Right cardiac atrium (tissue), 5 donors: Measurements from ENCODE around the gene VMP1. TPM values are rescaled to one million over a fixed set of nuclear protein-coding genes. Genes with fewer than 3 reads are reported as not detected.
A peak's percentile ranks its signal among the peaks of the same experiment; 100 is the strongest.

Source experiments
- ATAC-seq, 2 donors: fragments of 200-7000 bp; cut with Tn5 transposase; one replicate each; pipeline versions ENCODE4 v1.8.0 to v1.9.1; 2020; ENCODE audit warnings: moderate library complexity in 2 of 2, mild to moderate bottlenecking in 1 of 2
- DNase-seq, 3 donors: peaks; one replicate each; pipeline ENCODE4 v3.0.0-alpha.2; 2020
- H3K27ac ChIP-seq: one replicate; pipeline ENCODE4 v1.5.1; 2013; ENCODE audit warnings: mild to moderate bottlenecking, low read length, control low read depth, moderate library complexity
- H3K27me3 ChIP-seq: one replicate; pipeline ENCODE4 v1.6.1; 2013; ENCODE audit not compliant: control insufficient read depth, insufficient read depth
- H3K4me1 ChIP-seq: one replicate; pipeline ENCODE4 v1.6.1; 2013; ENCODE audit warnings: low read length; ENCODE audit not compliant: control insufficient read depth, insufficient read depth
- H3K4me3 ChIP-seq: one replicate; pipeline ENCODE4 v1.5.1; 2013; ENCODE audit warnings: low read length, control low read depth
- H3K9me3 ChIP-seq: one replicate; pipeline ENCODE4 v1.6.1; 2013; ENCODE audit warnings: low read length; ENCODE audit not compliant: control insufficient read depth
- WGBS: extraction: QIAGEN DNeasy Blood & Tissue Kit; methylation state at CpG from one replicate; pipeline ENCODE4 v1.1.7; 2013; 5-methylcytosine and 5-hydroxymethylcytosine counted together
- intact Hi-C, 4 donors: fragments of 100-400 bp; cut with DNase I; formaldehyde crosslinking; loops; one replicate each; pipeline versions ENCODE4 v1.11.0 to v1.14.0; 2022 to 2023
- long read RNA-seq, 4 donors: library from polyadenylated mRNA; unstranded; transcript quantifications; one replicate each; pipeline ENCODE4 v2.0.0, GENCODE V29; 2020 to 2021
- polyA plus RNA-seq: library from polyadenylated mRNA; stranded (reverse); fragments of 200-250 nt; gene quantifications from one replicate; pipeline ENCODE4 v1.2.3, GENCODE V29; 2013
- total RNA-seq, 4 donors: library from RNA; stranded (reverse); fragmentation: NEBNext Ultra II Directional; extraction: Animal tissue kit (Norgen Biotek cat#: 25700); gene quantifications; one replicate each; pipeline ENCODE4 v1.2.1, GENCODE V29; 2021
- donor health status: healthy with polysubstance abuse.
- donor health status: DM: no; HTN: yes; CAD: no.
- donor health status: DM: no; HTN: no; CAD: no.
- donor health status: DM: no; HTN: yes; CAD: no; lungs with severe emphysema.
- donor health status: DM: yes; HTN: yes; CAD: no.

VMP1 gene
- total RNA-seq (100 to 1,000 TPM in 1 of 4 donors, 10 to 100 TPM in 3; 62.7 to 106 (median 70.4) TPM), polyA plus RNA-seq (60.7 TPM)
- long read RNA-seq, donor 1, transcript VMP1-201 (12 exons, 2,712 nt) = major isoform, 66 of 82 reads
- long read RNA-seq, donor 1, partial matches to known transcripts = 6 of 82 reads
- long read RNA-seq, donor 1, other reads (novel, unspliced or antisense) = 10 of 82 reads
- long read RNA-seq, donor 2, full-length matches to known transcripts = 32 of 35 reads
- long read RNA-seq, donor 2, partial matches to known transcripts = 1 of 35 reads
- long read RNA-seq, donor 2, other reads (novel, unspliced or antisense) = 2 of 35 reads
- long read RNA-seq, donor 3, full-length matches to known transcripts = 260 of 308 reads
- long read RNA-seq, donor 3, partial matches to known transcripts = 13 of 308 reads
- long read RNA-seq, donor 3, other reads (novel, unspliced or antisense) = 35 of 308 reads
- long read RNA-seq, donor 4, transcript VMP1-201 (12 exons, 2,712 nt) = major isoform, 40 of 46 reads
- long read RNA-seq, donor 4, partial matches to known transcripts = 1 of 46 reads
- long read RNA-seq, donor 4, other reads (novel, unspliced or antisense) = 4 of 46 reads

DNA sequence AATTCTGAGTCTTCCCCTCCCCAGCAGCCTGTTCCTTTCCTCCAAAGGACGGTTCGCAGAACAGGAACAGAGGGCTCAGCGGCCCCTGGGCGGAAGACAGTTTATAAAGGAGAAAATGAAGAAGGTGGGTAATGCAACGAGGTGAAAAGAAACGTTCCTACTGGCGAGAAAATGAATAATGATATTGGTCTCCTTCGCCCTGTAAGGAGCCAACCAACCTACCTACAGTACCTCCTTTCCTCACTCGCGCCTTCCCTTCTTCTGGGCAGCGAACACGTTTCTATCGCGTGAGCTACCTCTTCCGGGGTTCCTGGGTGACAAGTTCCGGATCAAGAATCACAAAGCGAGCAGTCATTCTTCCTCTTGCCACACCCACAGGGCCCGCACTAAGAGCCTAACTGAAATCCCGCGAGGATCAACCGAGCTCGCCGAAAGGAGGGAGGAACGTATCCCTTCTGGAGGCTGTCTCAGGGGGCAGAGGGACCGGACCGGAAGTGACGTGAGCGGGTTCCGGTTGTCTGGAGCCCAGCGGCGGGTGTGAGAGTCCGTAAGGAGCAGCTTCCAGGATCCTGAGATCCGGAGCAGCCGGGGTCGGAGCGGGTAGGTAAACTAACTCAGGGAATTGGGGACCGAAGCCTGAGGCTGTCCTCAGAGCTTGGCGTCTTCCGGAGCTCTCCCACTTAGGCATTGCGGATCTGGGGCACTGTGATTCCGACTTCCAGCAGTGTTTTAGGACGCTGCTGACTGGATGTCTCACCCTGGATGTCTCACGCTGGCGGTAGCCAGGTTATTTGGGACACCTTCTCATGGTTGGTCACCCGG lies at the start of gene VMP1, which contains the start of gene PTRH2:
TSS of gene VMP1 (plus strand) at position 506 of the 822 bp plus-strand sequence. CDS start 23,793 bp downstream, outside the sequence.
TSS of gene PTRH2 (minus strand) at position 282 of the 822 bp plus-strand sequence. CDS start 9,452 bp downstream, outside the sequence.
- Histone ChIP-seq H3K27ac (peak within 1 kb of the TSS; percentile 97), H3K4me3 (peak within 1 kb of the TSS; percentile 83), H3K27me3 (no peaks in the 10 kb centered on the region), H3K4me1 (peaks cover 3% of the 10 kb centered on the region), H3K9me3 (no peaks in the 10 kb centered on the region)
- DNase-seq (peak; percentile 98 to 99 (median 98)), ATAC-seq (peak; percentile 99)
- intact Hi-C loops = no loop called here
- under 1% methylated on average over 45 of the region's 45 CpGs for whole genome bisulfite sequencing

DNA sequence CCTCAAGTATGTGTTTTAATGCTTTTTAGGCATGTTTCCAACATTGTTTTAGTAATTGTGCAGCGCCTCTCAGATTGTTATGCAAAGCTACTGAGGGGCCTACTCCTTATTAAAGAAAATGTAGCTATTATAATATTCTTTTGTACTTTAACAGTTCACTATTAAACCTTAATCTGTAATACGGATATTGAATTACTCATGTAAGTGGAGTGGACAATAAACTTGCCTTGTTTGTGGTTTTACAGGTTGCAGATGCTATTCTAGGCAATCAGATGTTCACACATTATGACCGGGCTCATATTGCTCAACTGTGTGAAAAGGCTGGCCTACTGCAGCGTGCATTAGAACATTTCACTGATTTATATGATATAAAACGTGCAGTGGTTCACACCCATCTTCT lies 41.2 kb upstream of the VMP1 start:
- no peak for ATAC-seq
- no peak overlapping the region for H3K4me3 ChIP-seq
- WGBS = 78% methylated on average over 5 of the region's 5 CpGs
- H3K9me3 ChIP-seq = no peaks in the 10 kb centered on the region
- intact Hi-C loops = no loop called here
- no peak overlapping the region for H3K27ac ChIP-seq
- H3K4me1 ChIP-seq = no peaks in the 10 kb centered on the region
- DNase-seq = no peak
- no peaks in the 10 kb centered on the region for H3K27me3 ChIP-seq

DNA sequence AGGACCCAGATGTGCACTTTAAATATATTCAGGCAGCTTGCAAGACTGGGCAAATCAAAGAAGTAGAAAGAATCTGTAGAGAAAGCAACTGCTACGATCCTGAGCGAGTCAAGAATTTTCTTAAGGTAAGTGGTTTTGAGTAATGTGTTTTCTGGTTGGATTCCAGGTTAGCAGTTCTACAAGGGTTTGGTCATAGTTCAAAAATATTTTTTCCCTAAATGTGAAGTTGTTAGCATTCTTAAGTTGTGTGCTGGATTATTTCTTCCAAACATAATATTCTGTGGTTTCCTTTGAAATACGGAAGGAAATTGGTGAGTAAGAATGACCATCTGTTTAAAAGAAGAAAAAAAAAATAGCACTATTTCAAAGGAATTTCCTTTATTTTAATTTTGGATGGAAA lies 38.6 kb upstream of the VMP1 start:
- no peaks in the 10 kb centered on the region for H3K9me3 ChIP-seq
- no peaks in the 10 kb centered on the region for H3K27me3 ChIP-seq
- DNase-seq (no peak), ATAC-seq (peak in 1 of 2 donors; percentile 44)
- WGBS = 63% methylated on average over 3 of the region's 3 CpGs
- intact Hi-C loops = no loop called here
- H3K4me1 ChIP-seq = no peaks in the 10 kb centered on the region
- H3K4me3 ChIP-seq = no peak overlapping the region
- no peak overlapping the region for H3K27ac ChIP-seq

DNA sequence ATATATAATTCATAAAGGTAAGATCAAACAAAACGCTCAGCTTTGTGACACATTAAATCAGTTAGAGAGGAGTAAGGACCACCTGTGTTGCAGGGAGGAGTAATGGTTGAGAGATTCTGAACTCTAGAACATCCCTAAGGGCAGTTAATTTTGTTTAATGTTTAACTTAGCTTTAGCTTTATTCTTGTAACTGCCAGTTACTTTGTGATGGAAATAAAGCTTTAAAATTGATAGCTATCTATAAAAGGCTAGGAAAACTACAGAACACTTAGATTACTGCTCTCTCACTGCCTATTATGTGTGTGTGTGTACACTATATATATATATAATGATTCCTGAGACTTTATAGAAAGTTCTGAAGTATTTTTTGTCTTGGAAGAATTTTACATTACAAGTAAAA lies 38.0 kb upstream of the VMP1 start:
- intact Hi-C loops = no loop called here
- H3K27me3 ChIP-seq = no peaks in the 10 kb centered on the region
- DNase-seq (no peak), ATAC-seq (no peak)
- 78% methylated on average over 1 of the region's 1 CpG for WGBS
- no peaks in the 10 kb centered on the region for H3K4me1 ChIP-seq
- H3K4me3 ChIP-seq = no peak overlapping the region
- no peak overlapping the region for H3K27ac ChIP-seq
- no peaks in the 10 kb centered on the region for H3K9me3 ChIP-seq

DNA sequence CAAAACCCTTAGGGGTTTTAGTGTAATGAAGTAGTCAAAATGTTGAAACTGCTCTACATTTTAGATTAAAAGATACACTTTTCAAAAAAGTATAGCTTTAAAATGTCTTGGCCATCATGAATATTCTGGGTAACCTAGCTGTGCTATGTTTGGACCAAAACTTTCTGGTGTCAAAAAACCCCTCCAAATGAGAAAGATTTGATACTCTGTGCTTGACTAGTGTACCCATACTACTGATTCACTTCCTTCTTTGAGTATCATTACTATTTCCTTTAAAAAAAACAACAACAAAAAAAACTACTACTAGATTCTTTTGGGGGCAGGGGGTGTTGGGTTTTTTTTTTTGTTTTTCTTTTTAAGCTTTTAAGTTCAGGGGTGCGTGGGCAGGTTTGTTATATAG lies 37.5 kb upstream of the VMP1 start:
- ATAC-seq = no peak

DNA sequence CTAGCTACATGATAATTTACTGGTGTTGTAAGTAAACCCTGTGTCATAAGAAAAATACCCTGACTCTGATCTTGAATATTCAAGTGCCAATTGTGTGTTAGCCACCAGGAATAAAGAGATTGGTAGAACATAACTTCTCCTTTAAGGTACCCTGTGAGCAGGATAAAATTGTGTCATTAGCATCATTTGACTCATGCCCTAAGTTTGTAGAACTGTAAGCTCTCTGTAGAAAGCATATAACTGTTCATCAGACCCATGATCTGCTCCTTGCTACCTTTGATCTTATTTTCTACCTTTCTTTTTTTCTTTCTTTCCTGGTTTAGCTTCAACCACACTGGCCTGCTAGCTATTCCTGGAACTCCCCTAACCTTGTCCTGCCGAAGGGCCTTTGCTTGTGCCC lies 36.1 kb upstream of the VMP1 start:
- intact Hi-C loops = no loop called here
- Histone ChIP-seq H3K9me3 (no peaks in the 10 kb centered on the region), H3K4me3 (no peak overlapping the region), H3K27me3 (no peaks in the 10 kb centered on the region), H3K4me1 (no peaks in the 10 kb centered on the region), H3K27ac (no peak overlapping the region)
- DNase-seq (no peak), ATAC-seq (no peak)
- WGBS = 92% methylated on average over 1 of the region's 1 CpG

More for the DNA sequence above, 37.5 kb upstream of the VMP1 start:
- Histone ChIP-seq H3K4me1 (no peaks in the 10 kb centered on the region), H3K27ac (no peak overlapping the region), H3K9me3 (no peaks in the 10 kb centered on the region), H3K27me3 (no peaks in the 10 kb centered on the region), H3K4me3 (no peak overlapping the region)
- no peak for DNase-seq
- intact Hi-C loops = no loop called here
- 100% methylated on average over 1 of the region's 1 CpG for whole genome bisulfite sequencing

DNA sequence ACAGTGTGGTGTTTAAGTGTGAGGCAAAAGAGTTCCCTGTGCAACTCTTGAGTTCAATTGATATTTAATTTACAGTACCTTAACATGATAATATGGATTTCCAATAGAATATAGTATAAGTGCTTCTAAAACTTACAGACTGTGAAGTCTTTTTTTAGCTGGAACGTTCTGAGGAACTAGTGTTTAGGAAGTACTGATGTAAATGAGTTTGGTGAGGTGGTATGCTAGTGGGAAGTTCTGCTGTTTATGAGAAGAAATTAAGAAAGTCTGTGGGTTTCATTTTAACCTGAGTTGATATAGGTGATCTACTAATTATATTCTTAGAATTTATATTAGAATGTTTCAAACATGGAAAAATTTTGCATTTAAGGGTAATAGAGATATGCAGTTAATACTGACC lies 32.2 kb upstream of the VMP1 start:
- intact Hi-C loops = no loop called here
- DNase-seq (no peak), ATAC-seq (no peak)
- no peak overlapping the region for H3K27ac ChIP-seq
- no peak overlapping the region for H3K4me3 ChIP-seq
- 33% methylated on average over 1 of the region's 1 CpG for WGBS
- no peaks in the 10 kb centered on the region for H3K27me3 ChIP-seq
- no peaks in the 10 kb centered on the region for H3K9me3 ChIP-seq
- no peaks in the 10 kb centered on the region for H3K4me1 ChIP-seq

DNA sequence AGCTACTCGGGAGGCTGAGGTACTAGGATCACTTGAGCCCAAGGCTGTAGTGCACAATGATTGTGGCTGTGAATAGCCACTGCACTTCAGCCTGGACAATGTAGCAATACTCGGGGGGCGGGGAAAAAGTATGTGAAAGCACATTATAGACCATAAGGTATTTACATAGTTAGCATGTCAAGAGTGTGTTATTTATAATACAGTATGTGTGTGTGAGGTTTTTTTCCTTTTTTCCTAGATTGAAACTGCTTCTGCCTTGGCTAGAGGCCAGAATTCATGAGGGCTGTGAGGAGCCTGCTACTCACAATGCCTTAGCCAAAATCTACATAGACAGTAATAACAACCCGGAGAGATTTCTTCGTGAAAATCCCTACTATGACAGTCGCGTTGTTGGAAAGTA lies 30.7 kb upstream of the VMP1 start:
- ATAC-seq (no peak), DNase-seq (no peak)
- no peaks in the 10 kb centered on the region for H3K27me3 ChIP-seq
- WGBS = 79% methylated on average over 7 of the region's 7 CpGs
- H3K4me1 ChIP-seq = no peaks in the 10 kb centered on the region
- H3K9me3 ChIP-seq = no peaks in the 10 kb centered on the region
- no peak overlapping the region for H3K4me3 ChIP-seq
- H3K27ac ChIP-seq = no peak overlapping the region
- intact Hi-C loops = no loop called here

DNA sequence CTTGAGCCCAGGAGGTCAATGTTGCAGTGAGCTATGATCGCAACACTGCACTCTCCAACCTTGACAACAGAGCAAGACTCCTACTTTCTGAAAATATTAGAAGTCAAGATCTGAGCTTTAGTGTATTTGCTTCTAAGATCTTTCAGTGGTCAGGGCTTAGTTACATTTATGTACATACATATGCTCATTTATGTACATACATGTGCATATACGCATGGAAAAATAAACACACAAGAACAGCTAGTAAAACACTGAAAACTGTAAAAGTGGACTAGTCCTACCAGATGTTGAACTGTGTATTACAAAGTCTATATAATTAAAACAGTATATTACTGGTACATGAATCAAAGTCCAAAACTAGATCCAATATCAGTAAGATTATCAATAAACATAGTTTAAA lies 28.5 kb upstream of the VMP1 start:
- no peak overlapping the region for H3K4me3 ChIP-seq

DNA sequence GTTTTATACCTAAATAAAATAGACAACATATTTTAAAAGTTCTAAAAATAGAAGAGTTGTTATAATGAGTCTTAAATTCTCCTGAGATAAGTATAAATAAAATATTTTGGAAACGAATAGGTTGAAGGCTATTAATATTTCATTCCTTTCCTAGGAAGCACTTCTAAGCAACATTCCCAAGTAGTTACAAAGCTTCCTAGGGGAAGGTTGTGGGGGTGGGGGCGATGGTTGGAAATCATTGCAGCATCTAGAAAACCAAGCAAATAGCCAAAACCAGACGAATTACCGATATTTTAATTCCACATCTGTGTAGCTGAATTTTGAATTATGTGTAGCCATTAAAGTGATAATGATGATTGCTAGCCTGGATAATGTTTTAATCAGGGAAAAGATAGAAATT lies 27.1 kb upstream of the VMP1 start:
- WGBS = 74% methylated on average over 4 of the region's 4 CpGs
- no peak for ATAC-seq
- H3K27ac ChIP-seq = no peak overlapping the region
- H3K27me3 ChIP-seq = no peaks in the 10 kb centered on the region
- DNase-seq = no peak
- no peaks in the 10 kb centered on the region for H3K4me1 ChIP-seq
- no peak overlapping the region for H3K4me3 ChIP-seq
- intact Hi-C loops = no loop called here
- no peaks in the 10 kb centered on the region for H3K9me3 ChIP-seq

More for the DNA sequence above, 28.5 kb upstream of the VMP1 start:
- no peaks in the 10 kb centered on the region for H3K27me3 ChIP-seq
- intact Hi-C loops = no loop called here
- WGBS = 45% methylated on average over 2 of the region's 2 CpGs
- H3K4me1 ChIP-seq = no peaks in the 10 kb centered on the region
- no peak for DNase-seq
- no peak overlapping the region for H3K27ac ChIP-seq
- no peaks in the 10 kb centered on the region for H3K9me3 ChIP-seq
- ATAC-seq = no peak

DNA sequence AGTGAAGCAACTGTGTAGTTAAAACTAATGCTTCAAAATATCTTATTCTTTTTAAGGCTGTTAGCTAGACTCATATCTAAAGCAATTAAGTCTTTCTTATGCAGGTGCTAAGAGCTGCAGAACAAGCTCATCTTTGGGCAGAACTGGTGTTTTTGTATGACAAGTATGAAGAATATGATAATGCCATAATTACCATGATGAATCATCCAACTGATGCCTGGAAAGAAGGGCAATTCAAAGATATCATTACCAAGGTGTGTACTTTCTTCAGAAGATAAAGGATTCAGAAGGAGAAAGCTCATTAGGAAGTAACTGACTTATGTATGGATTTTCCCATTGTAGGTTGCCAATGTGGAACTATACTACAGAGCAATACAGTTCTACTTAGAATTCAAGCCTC lies 24.2 kb upstream of the VMP1 start:
- ATAC-seq (no peak), DNase-seq (no peak)
- Histone ChIP-seq H3K27me3 (no peaks in the 10 kb centered on the region), H3K27ac (no peak overlapping the region), H3K9me3 (no peaks in the 10 kb centered on the region), H3K4me3 (no peak overlapping the region), H3K4me1 (no peaks in the 10 kb centered on the region)
- intact Hi-C loops = loop anchor here in 1 of 4 donors (2.0 kb wide), 1 partner anchor 18 kb away; no protein-coding TSS in a partner anchor
